ENCODE measurements around the gene FBH1.
"Not testable (repeated sequence)": the region's sequence is repeated elsewhere in the genome, so short reads cannot be mapped to it uniquely, and the experiment has no call there.

The FBH1 gene

GRCh38 chr10:5904227-5904626, 14.2 kb downstream of the FBH1 start:
- DNase-seq (ENCODE audit: low spot score): no peak

DNA sequence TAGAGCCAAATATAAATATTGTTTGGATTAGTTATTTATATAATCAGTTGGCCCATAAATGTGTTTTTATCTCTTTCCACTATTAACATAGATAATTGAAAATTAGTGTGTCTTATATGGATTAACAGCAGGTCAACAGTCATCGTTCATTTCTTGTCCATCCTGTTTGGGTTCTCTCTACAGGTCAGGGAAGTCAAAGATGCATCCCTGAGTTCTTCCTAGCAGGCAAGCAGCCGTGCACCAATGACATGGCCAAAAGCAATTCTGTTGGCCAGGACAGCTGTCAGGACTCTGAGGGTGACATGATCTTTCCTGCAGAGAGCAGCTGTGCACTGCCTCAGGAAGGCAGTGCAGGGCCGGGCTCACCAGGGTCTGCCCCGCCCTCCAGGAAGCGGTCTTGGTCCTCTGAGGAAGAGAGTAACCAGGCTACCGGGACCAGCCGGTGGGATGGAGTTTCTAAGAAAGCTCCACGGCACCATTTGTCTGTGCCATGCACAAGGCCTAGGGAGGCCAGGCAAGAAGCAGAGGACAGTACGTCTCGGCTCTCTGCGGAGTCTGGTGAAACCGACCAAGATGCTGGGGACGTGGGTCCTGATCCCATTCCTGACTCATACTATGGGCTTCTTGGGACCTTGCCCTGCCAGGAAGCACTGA, 15.9 kb downstream of the FBH1 start:
- DNase-seq (ENCODE audit: low spot score): no peak

GRCh38 chr10:5906651-5907050, 16.6 kb downstream of the FBH1 start:
- DNase-seq (ENCODE audit: low spot score): no peak

- not testable (repeated sequence) for DNase-seq (ENCODE audit: low spot score)
Measured at GRCh38 chr10:5908676-5909075, 18.6 kb downstream of the FBH1 start.

- no peak for DNase-seq (ENCODE audit: low spot score)
Measured at GRCh38 chr10:5910323-5911100, 20.5 kb downstream of the FBH1 start.

DNA sequence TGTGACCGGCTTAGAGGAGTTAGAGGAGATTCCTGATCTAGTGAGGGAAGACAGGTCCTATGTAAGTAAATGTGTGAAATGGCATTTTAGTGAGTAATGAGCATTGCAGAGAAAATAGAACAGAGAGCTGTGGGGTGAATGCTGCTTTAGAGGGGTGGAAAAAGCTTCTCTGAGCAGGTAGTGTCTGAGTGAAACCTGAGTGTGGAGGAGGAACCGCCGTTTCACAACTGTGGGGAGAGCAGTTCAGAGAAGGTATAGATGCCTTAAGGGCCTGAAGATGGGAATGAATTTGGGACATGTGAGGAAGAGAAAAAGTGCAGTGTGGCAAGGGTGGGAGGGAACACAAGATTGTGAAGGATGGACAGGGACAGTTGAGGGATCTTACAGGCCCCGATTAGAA, 21.6 kb downstream of the FBH1 start:
- DNase-seq (ENCODE audit: low spot score): no peak

DNA sequence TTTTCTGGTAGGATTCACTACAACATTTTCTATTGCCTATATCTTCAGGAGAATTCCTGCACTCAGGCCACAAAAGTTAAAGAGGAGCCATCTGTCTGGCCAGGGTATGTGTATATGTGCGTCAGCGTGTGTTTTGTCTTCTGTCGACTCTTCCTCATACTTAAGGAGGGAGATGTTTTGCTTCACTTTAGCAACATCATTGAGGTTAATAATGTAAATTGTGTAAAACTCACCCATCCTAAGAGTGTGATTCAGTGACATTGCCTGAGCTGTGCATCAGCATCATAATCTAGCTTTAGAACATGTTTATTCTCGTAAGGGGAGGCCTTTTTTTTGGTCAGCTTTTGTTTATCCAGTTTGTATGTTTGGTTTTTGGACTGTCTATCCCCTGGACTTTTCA, 23.7 kb downstream of the FBH1 start:
- no peak for DNase-seq (ENCODE audit: low spot score)

GRCh38 chr10:5915451-5915850, 25.4 kb downstream of the FBH1 start:
- DNase-seq (ENCODE audit: low spot score): no peak

GRCh38 chr10:5917305-5917704, 27.3 kb downstream of the FBH1 start:
- DNase-seq (ENCODE audit: low spot score): no peak

GRCh38 chr10:5918763-5919162, 28.7 kb downstream of the FBH1 start:
- DNase-seq (ENCODE audit: low spot score): no peak

- DNase-seq (ENCODE audit: low spot score): no peak
Measured at GRCh38 chr10:5919568-5919967, 29.5 kb downstream of the FBH1 start.

DNA sequence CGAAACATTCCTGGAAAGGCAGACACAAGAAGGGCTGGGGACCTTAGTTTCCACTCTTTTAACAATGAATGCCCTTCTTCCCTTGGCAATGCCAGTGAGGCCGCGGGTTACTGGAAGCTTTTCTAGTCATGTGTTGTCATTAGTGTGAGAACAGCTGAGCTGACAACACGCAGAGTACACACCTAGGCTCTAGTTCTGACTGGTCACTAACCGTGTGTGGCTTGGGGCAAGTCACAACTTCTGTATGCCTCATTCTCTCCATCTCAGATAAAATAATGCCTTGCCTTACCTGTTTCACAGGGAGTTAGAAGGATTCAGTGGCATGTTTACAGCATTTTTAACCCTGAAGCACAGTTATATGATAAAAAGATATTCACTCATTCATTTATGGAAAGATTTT, 31.7 kb downstream of the FBH1 start:
- DNase-seq (ENCODE audit: low spot score): no peak

GRCh38 chr10:5924889-5925288, 34.8 kb downstream of the FBH1 start:
- DNase-seq (ENCODE audit: low spot score): no peak

GRCh38 chr10:5927306-5927705, 37.3 kb downstream of the FBH1 start:
- DNase-seq (ENCODE audit: low spot score): no peak

DNA sequence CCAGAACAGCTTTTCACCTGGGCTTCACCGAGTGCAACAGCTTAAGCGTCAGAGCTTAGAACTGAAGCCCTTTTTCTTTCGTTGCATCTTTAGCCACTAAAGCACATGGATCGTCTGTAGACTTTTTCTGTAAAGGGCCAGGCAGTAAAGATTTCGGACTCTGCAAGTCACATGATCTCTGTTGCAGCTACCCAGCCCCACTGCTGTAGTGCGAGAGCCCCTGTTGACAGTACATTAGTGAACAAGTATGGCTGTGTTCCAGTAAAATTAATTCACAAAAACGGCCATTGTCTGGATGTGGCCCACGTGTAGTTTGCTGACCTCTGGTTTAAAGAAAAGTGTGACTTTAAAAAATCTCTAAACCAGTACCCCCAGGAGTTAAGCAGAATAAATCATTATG, 39.4 kb downstream of the FBH1 start:
- no peak for DNase-seq (ENCODE audit: low spot score)

GRCh38 chr10:5930272-5930671, 40.2 kb downstream of the FBH1 start:
- DNase-seq (ENCODE audit: low spot score): no peak

DNA sequence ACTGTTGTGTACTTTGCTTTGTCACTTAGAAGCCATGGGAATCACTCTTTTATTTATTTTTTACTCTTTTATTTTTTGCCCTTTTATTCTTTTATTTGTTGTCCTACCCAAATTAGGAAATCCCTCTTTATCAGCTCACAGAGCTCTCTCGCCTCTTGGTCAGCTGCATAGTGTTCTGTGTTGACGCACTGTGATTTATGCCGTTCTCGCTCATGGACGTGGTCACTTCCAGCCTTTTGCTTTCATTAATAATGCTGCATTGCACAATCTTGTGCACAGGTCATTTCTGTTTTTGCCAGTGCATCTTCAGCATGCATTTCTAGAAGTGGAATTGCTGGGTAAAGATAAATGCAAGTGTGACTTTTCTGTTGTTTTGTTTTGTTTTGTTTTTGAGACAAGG, 42.3 kb downstream of the FBH1 start:
- DNase-seq (ENCODE audit: low spot score): no peak

DNA sequence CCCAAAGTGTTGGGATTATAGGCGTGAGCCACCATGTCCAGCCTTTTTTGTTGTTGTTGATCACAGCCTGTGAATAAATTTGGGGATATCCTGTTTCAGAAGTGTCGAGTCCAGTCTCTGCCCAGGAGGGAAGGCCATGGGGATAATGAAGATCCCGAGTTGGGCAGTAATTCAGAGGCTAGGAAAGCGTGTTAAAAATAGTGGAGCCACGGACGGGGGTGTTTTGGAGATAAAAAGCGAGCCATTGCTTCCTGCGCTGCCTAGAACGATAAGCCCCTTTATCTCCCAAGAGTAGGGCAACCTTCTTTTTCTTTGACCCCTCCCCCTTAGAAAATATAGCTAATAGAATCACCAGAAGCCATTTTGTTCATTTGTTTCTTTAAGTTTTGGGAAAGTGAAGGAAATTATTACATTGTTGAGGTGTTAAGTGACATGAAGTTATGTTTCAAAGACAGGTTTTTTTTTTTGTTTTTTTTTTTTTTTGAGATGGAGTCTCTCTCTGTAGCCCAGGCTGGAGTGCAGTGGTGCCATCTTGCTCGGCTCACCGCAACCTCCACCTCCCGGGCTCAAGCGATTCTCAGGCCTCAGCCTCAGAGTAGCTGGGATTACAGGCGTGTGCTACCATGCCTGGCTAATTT, 44.0 kb downstream of the FBH1 start:
- DNase-seq (ENCODE audit: low spot score): no peak

GRCh38 chr10:5935628-5936027, 45.6 kb downstream of the FBH1 start:
- DNase-seq (ENCODE audit: low spot score): no peak

- no peak for DNase-seq (ENCODE audit: low spot score)
Measured at GRCh38 chr10:5937016-5937415, 47.0 kb downstream of the FBH1 start.

- no peak for DNase-seq (ENCODE audit: low spot score)
Measured at GRCh38 chr10:5938291-5938690, 48.2 kb downstream of the FBH1 start.

DNA sequence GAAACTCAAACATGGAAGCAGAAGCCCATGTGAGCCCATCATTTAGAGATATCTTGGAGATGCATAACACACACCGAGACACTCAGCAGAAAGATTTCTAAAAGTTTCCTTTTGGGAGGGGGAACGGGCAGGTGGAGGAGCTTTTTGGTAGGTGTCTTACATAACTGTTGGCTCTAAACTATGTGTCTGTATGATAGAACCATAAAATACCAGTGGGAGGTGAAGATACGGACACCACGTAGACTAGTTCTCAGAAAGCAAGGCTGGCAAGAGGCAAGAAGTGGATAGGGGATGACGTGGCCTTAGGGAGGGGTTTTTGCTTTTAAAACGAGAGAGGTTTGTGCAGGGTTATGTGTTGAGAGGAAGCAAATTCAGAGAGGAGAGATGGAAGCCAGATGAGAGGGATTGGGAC, 50.8 kb downstream of the FBH1 start:
- no peak for DNase-seq (ENCODE audit: low spot score)

DNA sequence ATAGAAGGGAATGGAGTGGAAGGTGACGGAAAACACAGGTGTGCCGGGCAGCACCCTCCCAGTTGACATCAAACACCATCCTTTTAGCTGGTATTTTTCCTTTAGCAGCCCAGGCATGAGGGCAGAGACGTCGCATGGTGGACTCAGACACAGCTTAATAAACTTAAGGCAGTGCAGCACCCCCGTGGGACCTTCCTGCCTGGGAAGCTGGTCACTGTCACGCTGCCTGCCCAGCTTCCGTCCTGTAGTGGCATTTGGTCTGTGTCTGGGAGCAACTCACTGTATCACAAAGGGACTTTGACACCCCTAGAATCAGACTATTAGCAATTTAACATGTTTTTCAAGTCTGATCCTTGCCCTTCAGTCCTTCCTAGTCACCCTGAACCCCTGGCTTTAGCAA, 51.5 kb downstream of the FBH1 start:
- no peak for DNase-seq (ENCODE audit: low spot score)
